ENCODE data around the gene TGFBR3L. TPM values are rescaled to one million over a fixed set of nuclear protein-coding genes. Genes with fewer than 3 reads are reported as not detected.

TGFBR3L gene
- total RNA-seq, 1 donor from 2014 or later = 8.5 TPM

DNA sequence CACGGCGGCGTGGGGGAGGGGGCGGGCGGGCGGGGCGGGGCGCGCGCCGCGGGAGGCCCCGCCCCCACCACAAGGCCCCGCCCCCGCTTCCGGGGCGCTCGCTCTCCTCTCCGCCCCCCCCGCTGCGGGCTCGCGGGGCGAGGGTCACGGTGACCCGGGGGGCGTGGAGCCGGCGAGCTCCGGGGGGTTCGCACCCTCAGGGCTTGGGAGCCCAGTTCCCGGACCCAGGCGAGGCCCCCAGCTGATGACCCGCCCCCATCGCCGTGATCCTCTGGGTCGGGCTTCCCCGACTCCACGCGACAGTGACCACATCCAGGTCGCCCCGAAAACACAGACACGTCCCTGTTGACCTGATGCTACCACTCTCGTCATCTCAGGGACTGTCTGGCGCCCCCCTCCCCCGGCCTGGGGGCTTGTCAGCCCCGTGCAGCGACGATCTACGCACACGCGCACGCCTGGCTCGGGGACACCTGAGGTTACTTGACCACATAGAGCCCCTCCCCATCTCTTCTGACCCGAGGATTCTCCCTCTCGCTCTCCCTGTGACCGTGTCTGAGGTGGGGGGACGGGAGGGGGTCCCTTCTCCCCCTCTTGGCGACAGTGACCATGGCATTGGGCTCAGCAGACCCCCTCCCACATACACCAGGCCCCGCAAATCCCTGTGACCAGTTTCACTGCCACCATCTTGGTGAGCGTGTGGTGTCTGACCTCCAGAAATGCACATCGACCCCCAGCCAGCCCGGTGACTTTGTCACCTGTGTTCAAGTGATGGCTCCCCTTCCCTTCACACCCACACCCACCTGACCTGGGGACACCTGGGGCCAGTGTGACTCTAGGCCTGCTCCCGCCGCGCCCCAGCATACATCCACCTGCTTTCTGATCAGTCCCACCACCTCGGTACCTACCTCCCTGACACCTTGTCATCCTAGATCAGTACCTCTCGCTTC is 10.3 kb upstream of the TGFBR3L start:
- peaks cover 19% of the 10 kb centered on the region for H3K36me3 Mint-ChIP-seq (ENCODE audit: low read depth)
- peaks cover 3% of the 10 kb centered on the region for H3K27me3 Mint-ChIP-seq
- intact Hi-C loops (cut with micrococcal nuclease) = no loop called here
- H3K27ac Mint-ChIP-seq = peak overlapping the region; percentile 93
- H3K9me3 Mint-ChIP-seq = no peaks in the 10 kb centered on the region
- H3K4me3 Mint-ChIP-seq = peak overlapping the region; percentile 93
- H3K4me1 Mint-ChIP-seq = peaks cover 25% of the 10 kb centered on the region
- DNase-seq = peak; percentile 91

DNA sequence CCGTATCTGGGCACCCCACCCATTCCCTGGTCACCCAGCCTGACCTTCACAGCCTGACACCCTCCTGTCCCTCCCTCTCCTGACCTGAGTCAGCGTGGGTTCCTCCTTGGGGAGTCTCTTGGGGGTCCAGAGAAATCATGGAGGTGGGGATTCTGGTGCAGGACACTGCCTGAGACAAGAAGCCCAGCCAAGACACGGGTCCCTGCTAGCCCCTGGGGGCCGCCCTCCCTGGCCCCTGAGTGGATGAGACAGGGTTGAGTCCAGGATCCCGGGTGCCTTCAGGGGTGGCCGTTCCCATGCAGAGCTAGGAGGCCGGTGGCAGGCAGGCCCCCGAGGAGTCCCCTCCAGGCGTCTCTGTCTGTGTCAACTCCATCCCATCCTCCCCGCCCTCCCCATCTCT is 9.4 kb upstream of the TGFBR3L start:
- peak overlapping the region; percentile 93 for H3K27ac Mint-ChIP-seq
- peak overlapping the region; percentile 92 for H3K4me3 Mint-ChIP-seq
- peak; percentile 59 for DNase-seq
- peaks cover 19% of the 10 kb centered on the region for H3K36me3 Mint-ChIP-seq (ENCODE audit: low read depth)
- H3K4me1 Mint-ChIP-seq = peaks cover 25% of the 10 kb centered on the region
- no peaks in the 10 kb centered on the region for H3K9me3 Mint-ChIP-seq
- intact Hi-C loops (cut with micrococcal nuclease) = no loop called here
- peaks cover 3% of the 10 kb centered on the region for H3K27me3 Mint-ChIP-seq

GRCh38 chr19:7905859-7906258 is 8.8 kb upstream of the TGFBR3L start:
- no peak for DNase-seq
- Mint-ChIP-seq H3K4me3 (peak overlapping the region; percentile 92), H3K4me1 (peaks cover 25% of the 10 kb centered on the region), H3K9me3 (no peaks in the 10 kb centered on the region), H3K27me3 (peaks cover 3% of the 10 kb centered on the region), H3K36me3 (ENCODE audit: low read depth) (peaks cover 24% of the 10 kb centered on the region), H3K27ac (peak overlapping the region; percentile 87)
- intact Hi-C loops (cut with micrococcal nuclease) = no loop called here

- intact Hi-C loops (cut with micrococcal nuclease) = no loop called here
- Mint-ChIP-seq H3K9me3 (no peaks in the 10 kb centered on the region), H3K4me3 (no peak overlapping the region), H3K4me1 (peaks cover 25% of the 10 kb centered on the region), H3K36me3 (ENCODE audit: low read depth) (peaks cover 33% of the 10 kb centered on the region), H3K27ac (no peak overlapping the region), H3K27me3 (peaks cover 3% of the 10 kb centered on the region)
- no peak for DNase-seq
These were observed 7.5 kb upstream of the TGFBR3L start for GRCh38 chr19:7907122-7907521.

- intact Hi-C loops (cut with micrococcal nuclease) = no loop called here
- no peak overlapping the region for H3K4me3 Mint-ChIP-seq
- no peak overlapping the region for H3K27ac Mint-ChIP-seq
- peaks cover 3% of the 10 kb centered on the region for H3K27me3 Mint-ChIP-seq
- no peak for DNase-seq
- peaks cover 23% of the 10 kb centered on the region for H3K4me1 Mint-ChIP-seq
- no peaks in the 10 kb centered on the region for H3K9me3 Mint-ChIP-seq
- peaks cover 34% of the 10 kb centered on the region for H3K36me3 Mint-ChIP-seq (ENCODE audit: low read depth)
These were observed 7.1 kb upstream of the TGFBR3L start for GRCh38 chr19:7907544-7907943.

DNA sequence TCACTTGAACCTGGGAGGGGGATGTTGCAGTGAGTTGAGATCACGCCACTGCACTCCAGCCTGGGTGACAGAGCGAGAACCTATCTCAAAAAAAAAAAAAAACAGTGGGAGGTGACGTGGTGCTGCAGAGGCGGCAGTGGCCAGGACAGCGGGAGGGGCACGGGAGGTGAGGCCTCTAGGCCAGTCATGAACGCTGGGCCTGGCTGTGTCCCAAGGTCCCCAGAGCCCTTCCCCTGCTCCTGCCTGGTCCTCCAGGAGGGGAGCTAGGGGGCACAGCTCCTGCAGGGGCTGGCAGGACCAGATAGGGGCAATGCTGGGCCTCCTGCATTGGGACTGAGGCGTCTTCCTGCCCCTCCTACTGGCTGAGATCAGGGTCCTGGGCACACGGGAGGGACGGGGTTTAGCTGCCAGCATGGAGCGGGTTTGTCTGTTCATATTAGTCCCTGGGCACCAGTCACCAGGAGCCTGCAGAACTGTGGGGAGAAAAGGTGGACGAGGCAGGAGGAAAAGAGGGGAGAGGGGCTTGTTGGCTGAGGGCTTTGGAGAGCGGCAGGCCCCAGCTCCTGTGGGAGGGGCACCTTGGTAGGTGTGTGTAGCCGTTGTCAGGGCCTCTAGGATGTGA is 6.4 kb upstream of the TGFBR3L start:
- no peak overlapping the region for H3K4me3 Mint-ChIP-seq
- peaks cover 3% of the 10 kb centered on the region for H3K27me3 Mint-ChIP-seq
- no peak overlapping the region for H3K27ac Mint-ChIP-seq
- H3K36me3 Mint-ChIP-seq (ENCODE audit: low read depth) = peaks cover 38% of the 10 kb centered on the region
- H3K4me1 Mint-ChIP-seq = peaks cover 19% of the 10 kb centered on the region
- H3K9me3 Mint-ChIP-seq = no peaks in the 10 kb centered on the region
- intact Hi-C loops (cut with micrococcal nuclease) = no loop called here
- no peak for DNase-seq

GRCh38 chr19:7908742-7909461 is 5.7 kb upstream of the TGFBR3L start:
- Mint-ChIP-seq H3K4me1 (peaks cover 15% of the 10 kb centered on the region), H3K4me3 (no peak overlapping the region), H3K27me3 (no peaks in the 10 kb centered on the region), H3K9me3 (no peaks in the 10 kb centered on the region), H3K27ac (no peak overlapping the region), H3K36me3 (ENCODE audit: low read depth) (peaks cover 37% of the 10 kb centered on the region)
- DNase-seq = peak; percentile 55
- intact Hi-C loops (cut with micrococcal nuclease) = no loop called here

GRCh38 chr19:7909471-7910067 is 5.1 kb upstream of the TGFBR3L start:
- Mint-ChIP-seq H3K36me3 (ENCODE audit: low read depth) (peaks cover 37% of the 10 kb centered on the region), H3K27ac (no peak overlapping the region)
- intact Hi-C loops (cut with micrococcal nuclease) = no loop called here

GRCh38 chr19:7910321-7911161 is 4.1 kb upstream of the TGFBR3L start:
- intact Hi-C loops (cut with micrococcal nuclease) = no loop called here
- Mint-ChIP-seq H3K4me3 (no peak overlapping the region), H3K4me1 (peaks cover 8% of the 10 kb centered on the region), H3K27me3 (peaks cover 6% of the 10 kb centered on the region), H3K27ac (no peak overlapping the region), H3K9me3 (no peaks in the 10 kb centered on the region), H3K36me3 (ENCODE audit: low read depth) (peaks cover 33% of the 10 kb centered on the region)
- no peak for DNase-seq

More at GRCh38 chr19:7909471-7910067, 5.1 kb upstream of the TGFBR3L start:
- Mint-ChIP-seq H3K4me3 (no peak overlapping the region), H3K27me3 (no peaks in the 10 kb centered on the region), H3K9me3 (no peaks in the 10 kb centered on the region), H3K4me1 (peaks cover 13% of the 10 kb centered on the region)
- no peak for DNase-seq

- Mint-ChIP-seq H3K4me3 (no peak overlapping the region), H3K27me3 (peaks cover 11% of the 10 kb centered on the region), H3K27ac (peak overlapping the region; percentile 62), H3K4me1 (peaks cover 7% of the 10 kb centered on the region), H3K9me3 (no peaks in the 10 kb centered on the region), H3K36me3 (ENCODE audit: low read depth) (peaks cover 30% of the 10 kb centered on the region)
- intact Hi-C loops (cut with micrococcal nuclease) = no loop called here
- DNase-seq = no peak
These were observed 3.0 kb upstream of the TGFBR3L start for GRCh38 chr19:7911508-7912143.

DNA sequence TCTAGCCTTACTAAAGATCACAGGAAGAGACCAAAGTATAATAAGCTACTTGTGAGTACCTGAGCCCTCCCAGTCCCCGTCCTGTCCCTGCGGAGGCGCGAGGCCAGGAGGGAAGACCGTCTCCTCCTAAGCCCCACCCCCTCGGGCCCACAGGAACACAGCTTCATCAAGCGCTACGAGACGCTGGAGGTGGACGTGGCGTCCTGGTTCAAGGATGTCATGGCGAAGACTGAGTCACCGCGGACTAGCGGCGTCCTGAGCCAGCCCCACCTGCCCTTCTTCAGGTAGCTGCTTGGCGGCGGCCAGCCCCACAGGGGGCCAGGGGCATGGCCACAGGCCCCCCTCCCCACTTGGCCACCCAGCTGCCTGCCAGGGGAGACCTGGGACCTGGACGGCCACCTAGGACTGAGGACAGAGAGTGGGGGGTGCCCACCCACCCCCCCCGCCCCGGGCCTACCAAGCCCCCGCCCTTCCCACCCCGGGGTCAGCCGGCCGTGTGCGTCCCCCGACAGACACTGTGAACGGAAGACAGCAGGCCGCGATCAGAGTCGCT is 2.4 kb upstream of the TGFBR3L start:
- no peak for DNase-seq
- H3K4me3 Mint-ChIP-seq = no peak overlapping the region
- H3K9me3 Mint-ChIP-seq = no peaks in the 10 kb centered on the region
- intact Hi-C loops (cut with micrococcal nuclease) = no loop called here
- peaks cover 30% of the 10 kb centered on the region for H3K36me3 Mint-ChIP-seq (ENCODE audit: low read depth)
- no peak overlapping the region for H3K27ac Mint-ChIP-seq
- peaks cover 14% of the 10 kb centered on the region for H3K27me3 Mint-ChIP-seq
- peaks cover 7% of the 10 kb centered on the region for H3K4me1 Mint-ChIP-seq

GRCh38 chr19:7912697-7913564 is 1.7 kb upstream of the TGFBR3L start:
- intact Hi-C loops (cut with micrococcal nuclease) = no loop called here
- H3K9me3 Mint-ChIP-seq = no peaks in the 10 kb centered on the region
- no peak overlapping the region for H3K4me3 Mint-ChIP-seq
- H3K27me3 Mint-ChIP-seq = peaks cover 16% of the 10 kb centered on the region
- no peak overlapping the region for H3K27ac Mint-ChIP-seq
- H3K4me1 Mint-ChIP-seq = peaks cover 7% of the 10 kb centered on the region
- DNase-seq = no peak
- H3K36me3 Mint-ChIP-seq (ENCODE audit: low read depth) = peaks cover 26% of the 10 kb centered on the region

All from activated CD4-positive, alpha-beta T cell treated with anti-CD3 and anti-CD28 coated beads, Interleukin-2, amount 10 ng/mL, durations not matched to agents 24 days and 14 days (primary cell).